Central memory CD8-positive, alpha-beta T cell (primary cell): ENCODE measurements around the gene OTOP2.
"Not testable (repeated sequence)": the region's sequence is repeated elsewhere in the genome, so short reads cannot be mapped to it uniquely, and the experiment has no call there.

Source experiments
- ATAC-seq: fragments of 150-1000 bp; cut with Tn5 transposase; replicated peaks from 2 replicates; pipeline ENCODE4 v1.10.0; 2022; ENCODE audit warnings: mild to moderate bottlenecking, moderate FRiP score, moderate number of reproducible peaks; ENCODE audit not compliant: poor library complexity, severe bottlenecking; ENCODE audit errors: extremely low read depth
- DNase-seq, 2 donors: peaks; one replicate each; pipeline ENCODE4 v3.0.0; 2021; ENCODE audit warnings: low spot score in 2 of 2
- H3K27ac Mint-ChIP-seq: one replicate; pipeline ENCODE4 v1.8.0; 2022; ENCODE audit warnings: low read depth, mild to moderate bottlenecking, moderate library complexity, mixed read lengths
- H3K27me3 Mint-ChIP-seq: one replicate; pipeline ENCODE4 v1.8.0; 2022; ENCODE audit warnings: mixed read lengths
- H3K36me3 Mint-ChIP-seq: one replicate; pipeline ENCODE4 v1.8.0; 2022; ENCODE audit warnings: mild to moderate bottlenecking, moderate library complexity, mixed read lengths; ENCODE audit not compliant: insufficient read depth
- H3K4me1 Mint-ChIP-seq: one replicate; pipeline ENCODE4 v1.8.0; 2022; ENCODE audit warnings: mixed read lengths
- H3K4me3 Mint-ChIP-seq: one replicate; pipeline ENCODE4 v1.8.0; 2022; ENCODE audit warnings: mild to moderate bottlenecking, moderate library complexity, mixed read lengths
- H3K9me3 Mint-ChIP-seq: one replicate; pipeline ENCODE4 v1.8.0; 2022; ENCODE audit warnings: mixed read lengths

OTOP2 gene

DNA sequence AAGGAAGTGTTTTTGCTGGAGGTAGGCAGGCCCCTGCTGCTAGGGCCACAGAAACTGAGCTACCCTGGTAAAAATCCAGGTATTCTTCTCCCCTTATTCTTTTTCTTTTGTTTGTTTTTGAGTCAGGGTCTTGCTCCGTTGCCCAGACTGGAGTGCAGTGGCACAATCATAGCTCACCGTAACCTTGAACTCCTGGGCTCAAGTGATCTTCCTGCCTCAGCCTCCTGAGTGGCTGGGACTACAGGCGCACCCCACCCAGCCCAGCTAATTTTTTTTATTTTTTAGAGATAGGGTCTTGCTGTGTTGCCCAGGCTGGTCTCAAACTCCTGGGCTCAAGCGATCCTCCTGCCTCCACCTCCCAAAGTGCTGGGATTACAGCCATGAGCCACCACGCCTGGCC lies 45.4 kb downstream of the OTOP2 start:
- ATAC-seq, H3K36me3 Mint-ChIP-seq, DNase-seq, H3K27ac Mint-ChIP-seq, H3K9me3 Mint-ChIP-seq, H3K4me1 Mint-ChIP-seq, H3K4me3 Mint-ChIP-seq: not testable (repeated sequence)
- peaks cover 13% of the 10 kb centered on the region for H3K27me3 Mint-ChIP-seq

DNA sequence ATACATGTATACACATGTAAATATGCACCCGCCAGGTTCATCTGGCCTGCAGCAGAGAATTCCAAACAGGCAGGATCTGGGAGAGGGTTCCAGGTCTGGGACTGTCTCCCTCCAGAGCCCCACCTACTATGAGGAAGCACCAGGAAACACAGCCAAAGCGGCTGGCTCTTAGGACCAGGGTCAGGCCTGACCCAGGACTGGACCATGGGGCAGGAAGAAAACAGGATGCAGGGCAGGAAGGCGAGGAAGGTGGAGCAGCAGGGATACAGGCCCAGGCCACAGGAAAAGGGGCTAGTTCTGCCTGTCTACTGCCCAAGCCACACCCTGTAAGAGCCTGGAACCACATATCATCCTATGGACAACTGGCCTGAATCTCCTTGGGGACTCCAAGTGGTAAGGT lies 46.3 kb downstream of the OTOP2 start:
- Mint-ChIP-seq H3K4me1 (peaks cover 7% of the 10 kb centered on the region), H3K27me3 (peaks cover 21% of the 10 kb centered on the region), H3K4me3 (peak overlapping the region; percentile 25), H3K27ac (no peak overlapping the region), H3K9me3 (no peaks in the 10 kb centered on the region), H3K36me3 (peaks cover 4% of the 10 kb centered on the region)
- no peak for ATAC-seq
- no peak for DNase-seq

GRCh38 chr17:74971069-74971841 lies 47.2 kb downstream of the OTOP2 start:
- H3K9me3 Mint-ChIP-seq = no peaks in the 10 kb centered on the region
- peak overlapping the region; percentile 85 for H3K4me3 Mint-ChIP-seq
- peaks cover 6% of the 10 kb centered on the region for H3K36me3 Mint-ChIP-seq
- peaks cover 21% of the 10 kb centered on the region for H3K27me3 Mint-ChIP-seq
- H3K4me1 Mint-ChIP-seq = peaks cover 7% of the 10 kb centered on the region
- DNase-seq = no peak
- ATAC-seq = no peak
- peak overlapping the region; percentile 35 for H3K27ac Mint-ChIP-seq

GRCh38 chr17:74971842-74972106 lies 47.7 kb downstream of the OTOP2 start:
- H3K4me1 Mint-ChIP-seq = peaks cover 7% of the 10 kb centered on the region
- H3K27me3 Mint-ChIP-seq = peaks cover 21% of the 10 kb centered on the region
- no peak for ATAC-seq
- peaks cover 6% of the 10 kb centered on the region for H3K36me3 Mint-ChIP-seq
- no peaks in the 10 kb centered on the region for H3K9me3 Mint-ChIP-seq
- peak overlapping the region; percentile 35 for H3K27ac Mint-ChIP-seq
- peak overlapping the region; percentile 85 for H3K4me3 Mint-ChIP-seq
- DNase-seq = no peak

DNA sequence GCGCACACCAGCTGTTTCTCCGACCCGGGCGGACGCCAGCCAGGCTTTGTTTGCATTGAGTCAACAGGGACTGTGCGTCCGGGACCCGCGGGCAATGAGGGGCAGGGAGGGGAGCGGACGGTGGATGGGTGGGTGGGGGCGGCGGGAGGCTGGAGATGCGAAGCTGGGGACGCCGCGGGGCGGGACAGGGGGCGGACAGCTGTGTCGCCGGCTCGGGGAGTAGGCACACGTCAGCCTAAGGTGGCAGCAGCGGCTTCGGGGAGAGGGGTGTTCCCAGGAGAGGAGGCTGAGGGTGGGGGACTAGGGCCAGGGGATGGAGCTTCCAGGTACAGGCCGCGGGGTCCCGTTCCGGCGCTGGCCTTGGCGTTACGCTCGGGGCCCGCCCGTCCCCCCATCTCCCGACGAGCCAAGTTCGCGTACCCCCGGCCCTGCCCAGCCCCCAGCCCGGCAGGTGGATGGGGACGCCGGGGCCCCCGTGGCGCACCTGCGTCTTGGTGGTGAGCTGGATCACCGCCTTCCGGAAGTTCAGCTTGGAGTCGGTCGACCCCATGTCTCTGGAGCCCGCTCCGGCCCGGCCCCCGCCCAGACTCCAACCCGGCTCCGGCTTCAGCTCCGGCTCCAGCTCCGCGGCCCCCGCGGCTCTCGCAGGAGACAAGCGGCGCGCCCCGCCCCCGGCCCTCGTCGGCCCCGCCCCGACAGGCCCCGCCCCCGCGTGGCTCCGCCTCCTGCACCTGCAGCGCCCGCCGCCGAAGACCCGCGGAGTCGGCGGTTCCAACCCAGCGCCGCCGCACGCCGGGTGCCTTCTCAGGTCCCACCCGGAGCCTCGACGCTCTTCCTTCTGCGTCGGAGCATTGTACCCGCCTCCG lies 48.3 kb downstream of the OTOP2 start, which contains the start of gene HID1:
TSS of gene HID1 (minus strand) at position 653 of the 866 bp plus-strand sequence. CDS start at position 550, 103 bp downstream.
- ATAC-seq = peak; percentile 79
- Mint-ChIP-seq H3K27ac (peak within 1 kb of the TSS; percentile 90), H3K4me3 (peak within 1 kb of the TSS; percentile 85), H3K9me3 (no peaks in the 10 kb centered on the region), H3K27me3 (peaks cover 21% of the 10 kb centered on the region), H3K36me3 (peaks cover 6% of the 10 kb centered on the region), H3K4me1 (peaks cover 7% of the 10 kb centered on the region)
- DNase-seq = peak; percentile 49 to 53

GRCh38 chr17:74972973-74973328 lies 48.9 kb downstream of the OTOP2 start:
- Mint-ChIP-seq H3K36me3 (peaks cover 6% of the 10 kb centered on the region), H3K27me3 (peaks cover 21% of the 10 kb centered on the region), H3K9me3 (no peaks in the 10 kb centered on the region), H3K4me3 (peak overlapping the region; percentile 85), H3K27ac (peak overlapping the region; percentile 90), H3K4me1 (peaks cover 7% of the 10 kb centered on the region)
- no peak for DNase-seq
- no peak for ATAC-seq

GRCh38 chr17:74975943-74976342 lies 51.9 kb downstream of the OTOP2 start:
- Mint-ChIP-seq H3K27me3 (peaks cover 21% of the 10 kb centered on the region), H3K9me3 (no peaks in the 10 kb centered on the region), H3K4me1 (peaks cover 7% of the 10 kb centered on the region), H3K27ac (no peak overlapping the region), H3K4me3 (no peak overlapping the region), H3K36me3 (peaks cover 6% of the 10 kb centered on the region)
- DNase-seq (no peak), ATAC-seq (no peak)

DNA sequence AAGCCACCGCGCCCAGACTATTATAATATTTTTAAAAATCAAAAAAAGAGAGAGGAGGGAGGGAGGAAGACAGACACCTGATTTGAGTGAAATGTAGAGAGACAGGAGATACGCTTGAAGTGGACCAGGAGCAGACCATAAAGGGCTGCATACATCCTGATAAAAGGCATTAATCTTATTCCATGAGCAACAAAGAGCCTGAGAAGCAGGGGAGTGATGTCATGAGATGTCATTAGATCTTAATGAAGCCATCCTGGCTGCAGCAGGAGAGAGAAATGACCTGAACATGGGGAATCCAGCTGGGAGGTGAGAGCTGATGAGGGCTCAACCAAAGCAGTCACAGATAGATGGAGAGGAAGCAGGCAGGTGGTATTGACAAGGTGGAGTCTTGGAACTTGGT lies 53.7 kb downstream of the OTOP2 start:
- Mint-ChIP-seq H3K4me3 (no peak overlapping the region), H3K27me3 (peaks cover 19% of the 10 kb centered on the region), H3K4me1 (peaks cover 12% of the 10 kb centered on the region), H3K27ac (no peak overlapping the region), H3K36me3 (peaks cover 7% of the 10 kb centered on the region), H3K9me3 (no peaks in the 10 kb centered on the region)
- ATAC-seq (no peak), DNase-seq (no peak)

DNA sequence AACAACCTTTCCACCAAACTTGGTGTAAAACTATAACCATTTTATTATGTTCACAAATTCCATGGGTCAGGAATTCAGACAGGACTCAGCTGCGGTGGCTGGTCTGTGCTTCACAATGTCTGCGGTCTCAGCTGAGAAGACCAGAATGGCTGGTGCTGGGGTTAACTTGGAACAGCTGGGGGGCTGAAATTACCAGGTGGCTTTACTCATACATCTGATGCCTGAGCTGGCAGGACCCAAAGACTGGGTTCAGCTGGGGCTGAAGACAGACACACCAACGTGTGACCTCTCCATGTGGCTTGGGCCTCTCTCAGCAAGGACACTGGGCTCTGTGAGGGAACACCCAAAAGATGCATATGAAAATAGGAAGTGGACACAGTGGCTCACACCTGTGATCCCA lies 54.2 kb downstream of the OTOP2 start:
- no peak overlapping the region for H3K4me3 Mint-ChIP-seq
- no peaks in the 10 kb centered on the region for H3K9me3 Mint-ChIP-seq
- ATAC-seq (no peak), DNase-seq (no peak)
- no peak overlapping the region for H3K27ac Mint-ChIP-seq
- peaks cover 14% of the 10 kb centered on the region for H3K27me3 Mint-ChIP-seq
- H3K4me1 Mint-ChIP-seq = peaks cover 7% of the 10 kb centered on the region
- H3K36me3 Mint-ChIP-seq = peaks cover 5% of the 10 kb centered on the region

GRCh38 chr17:74979408-74980146 lies 55.5 kb downstream of the OTOP2 start:
- peaks cover 5% of the 10 kb centered on the region for H3K36me3 Mint-ChIP-seq
- no peak overlapping the region for H3K27ac Mint-ChIP-seq
- H3K4me1 Mint-ChIP-seq = peaks cover 7% of the 10 kb centered on the region
- no peaks in the 10 kb centered on the region for H3K9me3 Mint-ChIP-seq
- H3K27me3 Mint-ChIP-seq = peaks cover 7% of the 10 kb centered on the region
- DNase-seq (no peak), ATAC-seq (no peak)
- H3K4me3 Mint-ChIP-seq = no peak overlapping the region

- ATAC-seq (peak; percentile 44), DNase-seq (no peak)
- Mint-ChIP-seq H3K9me3 (no peaks in the 10 kb centered on the region), H3K4me3 (peak overlapping the region; percentile 84), H3K27me3 (peaks cover 6% of the 10 kb centered on the region), H3K4me1 (peaks cover 7% of the 10 kb centered on the region), H3K27ac (peak overlapping the region; percentile 44), H3K36me3 (peaks cover 3% of the 10 kb centered on the region)
Observed at GRCh38 chr17:74981318-74981978, 57.4 kb downstream of the OTOP2 start.

DNA sequence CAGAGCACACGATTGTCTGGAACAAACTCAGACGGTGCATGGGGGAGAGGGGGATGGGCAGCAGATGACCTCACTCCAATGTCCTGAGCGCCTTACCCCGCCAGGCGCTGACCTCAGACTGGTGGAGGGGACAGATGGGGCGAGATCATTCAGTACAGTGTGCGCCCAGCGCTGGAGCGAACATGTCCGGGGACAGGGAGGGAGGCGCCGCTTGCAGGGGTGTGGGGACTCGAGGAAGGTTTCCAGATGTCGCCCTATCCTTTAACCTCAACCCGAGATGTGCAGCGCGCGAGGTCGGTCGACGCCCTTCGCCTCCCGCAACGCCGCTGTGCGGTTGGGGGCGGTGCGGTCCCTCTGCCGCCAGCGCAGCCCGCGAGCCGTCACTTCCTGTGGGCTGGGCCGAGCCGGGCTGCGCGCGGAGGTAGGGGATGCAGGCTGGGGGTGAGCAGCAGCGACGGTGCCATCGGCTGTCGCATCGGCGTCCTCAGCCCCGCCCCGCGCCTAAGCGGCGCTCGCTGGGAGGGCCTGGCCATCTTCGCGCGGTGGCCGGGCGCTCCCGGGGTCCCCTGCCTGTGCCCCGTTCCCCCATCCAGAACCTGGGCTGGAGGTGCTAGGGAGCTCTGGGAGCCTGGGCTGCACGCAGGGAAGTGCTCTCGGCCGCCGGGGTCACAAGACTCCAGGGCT lies 58.0 kb downstream of the OTOP2 start:
- DNase-seq = peak; percentile 65 to 72
- Mint-ChIP-seq H3K27ac (peak overlapping the region; percentile 44), H3K27me3 (peaks cover 6% of the 10 kb centered on the region), H3K36me3 (peaks cover 5% of the 10 kb centered on the region), H3K4me1 (peaks cover 9% of the 10 kb centered on the region), H3K9me3 (no peaks in the 10 kb centered on the region), H3K4me3 (peak overlapping the region; percentile 84)
- peak; percentile 95 for ATAC-seq
